Uterus (tissue), 4 donors: Measurements from ENCODE around the gene TMEM131. TPM values are rescaled to one million over a fixed set of nuclear protein-coding genes. Genes with fewer than 3 reads are reported as not detected.

Source experiments
- DNase-seq, 2 donors: peaks; one replicate each; pipeline ENCODE4 v3.0.0-alpha.2; 2019 to 2020
- H3K27ac ChIP-seq, 2 donors: fragments of 200-600 bp; sonication (generic); 1 replicate in 1 of 2; 2 replicates in 1 of 2; pipeline ENCODE4 v1.5.1; 2016 to 2018
- H3K27me3 ChIP-seq, 2 donors: fragments of 200-600 bp; sonication (generic); one replicate each; pipeline ENCODE4 v1.5.1; 2018 to 2019; ENCODE audit warnings: control low read depth in 1 of 2
- H3K36me3 ChIP-seq, 2 donors: fragments of 200-600 bp; sonication (generic); one replicate each; pipeline ENCODE4 v1.5.1; 2019; ENCODE audit warnings: control low read depth in 1 of 2
- H3K4me1 ChIP-seq, 2 donors: fragments of 200-600 bp; sonication (generic); one replicate each; pipeline ENCODE4 v1.5.1; 2018 to 2019; ENCODE audit warnings: control low read depth in 1 of 2
- H3K4me3 ChIP-seq, 2 donors: fragments of 200-600 bp; sonication (generic); 1 replicate in 1 of 2; 2 replicates in 1 of 2; pipeline ENCODE4 v1.5.1; 2018 to 2019; ENCODE audit warnings: mild to moderate bottlenecking in 1 of 2
- H3K9me3 ChIP-seq, 2 donors: fragments of 200-600 bp; sonication (generic); one replicate each; pipeline ENCODE4 v1.5.1; 2019; ENCODE audit warnings: control low read depth in 1 of 2
- CTCF ChIP-seq, 4 experiments: fragments of 200-600 bp in 2 of 4; fragments of 450-650 bp in 2 of 4; sonication (generic) in 2 of 4; IDR thresholded peaks; one replicate each; pipeline ENCODE4 v1.5.1; 2016 to 2019; ENCODE audit warnings: antibody characterized with exemption in 4 of 4, mild to moderate bottlenecking in 2 of 4, moderate library complexity in 1 of 4
- POLR2A ChIP-seq, 2 donors: fragments of 450-650 bp; IDR thresholded peaks; one replicate each; pipeline ENCODE4 v1.6.1; 2016; ENCODE audit warnings: antibody characterized with exemption in 2 of 2, mild to moderate bottlenecking in 1 of 2, moderate library complexity in 1 of 2
- intact Hi-C: fragments of 100-400 bp; cut with DNase I; formaldehyde crosslinking; loops from one replicate; pipeline ENCODE4 v1.15.1; 2023; ENCODE audit warnings: low total_unique reads
- total RNA-seq, 4 donors: library from RNA; depleted of rRNA in 3 of 4; stranded (reverse); fragments of >200 nt in 3 of 4; gene quantifications; one replicate each; pipeline versions ENCODE4 v1.1.0 to v1.2.4, GENCODE V29; 2014 to 2023
- donor health status: DM: yes; HTN: yes; CAD: no.

The TMEM131 gene
- total RNA-seq, 4 donors from 2014 or later = 14.1 to 62.4 (median 35.4) TPM

- Histone ChIP-seq H3K4me1 (no peaks in the 10 kb centered on the region), H3K27ac (no peak overlapping the region), H3K4me3 (no peak overlapping the region), H3K9me3 (no peaks in the 10 kb centered on the region), H3K27me3 (no peaks in the 10 kb centered on the region), H3K36me3 (no peaks in the 10 kb centered on the region)
- intact Hi-C loops = no loop called here
- TF ChIP-seq CTCF (IDR thresholded peaks at IDR 0.05) = no peak
- no peak for TF ChIP-seq POLR2A (IDR thresholded peaks at IDR 0.05)
- DNase-seq = no peak
These were observed 277.5 kb downstream of the TMEM131 start for GRCh38 chr2:97718051-97718882.

- no peak overlapping the region for H3K4me3 ChIP-seq
- no peaks in the 10 kb centered on the region for H3K4me1 ChIP-seq
- no peaks in the 10 kb centered on the region for H3K36me3 ChIP-seq
- intact Hi-C loops = no loop called here
- H3K27me3 ChIP-seq = no peaks in the 10 kb centered on the region
- no peak for TF ChIP-seq CTCF (IDR thresholded peaks at IDR 0.05)
- no peak for TF ChIP-seq POLR2A (IDR thresholded peaks at IDR 0.05)
- no peak overlapping the region for H3K27ac ChIP-seq
- DNase-seq = no peak
- H3K9me3 ChIP-seq = no peaks in the 10 kb centered on the region
These were observed 278.1 kb downstream of the TMEM131 start for GRCh38 chr2:97717613-97717995.

GRCh38 chr2:97716695-97717612 lies 278.8 kb downstream of the TMEM131 start:
- no peaks in the 10 kb centered on the region for H3K27me3 ChIP-seq
- H3K27ac ChIP-seq = no peak overlapping the region
- intact Hi-C loops = no loop called here
- DNase-seq = no peak
- no peaks in the 10 kb centered on the region for H3K36me3 ChIP-seq
- no peak for TF ChIP-seq POLR2A (IDR thresholded peaks at IDR 0.05)
- no peak for TF ChIP-seq CTCF (IDR thresholded peaks at IDR 0.05)
- H3K4me3 ChIP-seq = no peak overlapping the region
- H3K4me1 ChIP-seq = no peaks in the 10 kb centered on the region
- no peaks in the 10 kb centered on the region for H3K9me3 ChIP-seq

- Histone ChIP-seq H3K9me3 (no peaks in the 10 kb centered on the region), H3K4me1 (no peaks in the 10 kb centered on the region), H3K27ac (no peak overlapping the region), H3K4me3 (no peak overlapping the region), H3K27me3 (no peaks in the 10 kb centered on the region), H3K36me3 (no peaks in the 10 kb centered on the region)
- DNase-seq = no peak
- TF ChIP-seq POLR2A (IDR thresholded peaks at IDR 0.05) = no peak
- TF ChIP-seq CTCF (IDR thresholded peaks at IDR 0.05) = no peak
- intact Hi-C loops = no loop called here
These were observed 279.6 kb downstream of the TMEM131 start for GRCh38 chr2:97715951-97716694.
